A549 (cell line): ENCODE measurements around the gene CDYL. TPM values are rescaled to one million over a fixed set of nuclear protein-coding genes. Genes with fewer than 3 reads are reported as not detected.

ENCODE experiments used
- ATAC-seq, 2 experiments: fragments of 200-7000 bp in 1 of 2; fragments of >200 bp in 1 of 2; cut with Nextera tagmentation in 1 of 2; cut with Tn5 transposase in 1 of 2; 3 replicates each; pipeline versions ENCODE4 v1.8.0 to v1.9.1; 2018 to 2020; ENCODE audit warnings: mild to moderate bottlenecking in 1 of 2, moderate library complexity in 1 of 2
- CTCF ChIA-PET: fragments of 300-600 bp; sonication (Branson Sonifier 250); formaldehyde crosslinking; extraction: SDS; loops from one replicate; lab custom pipeline; 2021; ENCODE audit warnings: antibody characterized with exemption, inconsistent platforms; lab: Yijun Ruan, JAX
- POLR2A ChIA-PET: fragments of 350-600 bp; formaldehyde crosslinking; extraction: SDS; loops from one replicate; lab custom pipeline; 2021; ENCODE audit warnings: antibody characterized with exemption, inconsistent platforms; lab: Yijun Ruan, JAX
- DNase-seq, 2 experiments: peaks; one replicate each; pipeline versions ENCODE4 v3.0.0 to v3.0.0-alpha.2; 2011 to 2016; ENCODE audit warnings: low read depth in 1 of 2, low spot score in 1 of 2
- FAIRE-seq: peaks from 2 replicates; lab custom pipeline; 2011; peaks lifted over from hg19 to GRCh38; lab: Jason Lieb, UNC
- H3K27ac ChIP-seq, 2 experiments: fragments of >200 bp; sonication (Bioruptor Twin); formaldehyde crosslinking; 3 replicates each; pipeline ENCODE4 v1.5.1; 2016 to 2017
- H3K4me1 ChIP-seq: fragments of >200 bp; sonication (Bioruptor Twin); formaldehyde crosslinking; 3 replicates; pipeline ENCODE4 v1.6.1; 2016
- H3K4me2 ChIP-seq: fragments of >200 bp; sonication (Bioruptor Twin); formaldehyde crosslinking; 3 replicates; pipeline ENCODE4 v1.6.1; 2016
- H3K4me3 ChIP-seq: fragments of >200 bp; sonication (Bioruptor Twin); formaldehyde crosslinking; 3 replicates; pipeline ENCODE4 v1.5.1; 2016
- H3K9me3 ChIP-seq: fragments of >200 bp; sonication (Bioruptor Twin); formaldehyde crosslinking; 3 replicates; pipeline ENCODE4 v1.6.1; 2016
- CEBPB ChIP-seq, 2 experiments: fragments of >200 bp in 1 of 2; sonication (Bioruptor Twin) in 1 of 2; formaldehyde crosslinking in 1 of 2; IDR thresholded peaks; 2 replicates each; pipeline ENCODE4 v1.6.1; 2012 to 2016
- EHMT2 ChIP-seq: fragments of 200-600 bp; sonication (generic); IDR thresholded peaks from 2 replicates; pipeline ENCODE4 v1.6.1; 2016; ENCODE audit warnings: antibody characterized with exemption, low read depth, mild to moderate bottlenecking, moderate library complexity
- EP300 ChIP-seq, 2 experiments: fragments of >200 bp; sonication (Bioruptor Twin); formaldehyde crosslinking; IDR thresholded peaks; 2 replicates in 1 of 2; 3 replicates in 1 of 2; pipeline ENCODE4 v1.6.1; 2016 to 2017
- FOSB ChIP-seq: fragments of 250-450 bp; sonication (Bioruptor Pico); IDR thresholded peaks from 2 replicates; pipeline ENCODE4 v1.5.0; 2020; ENCODE audit warnings: mild to moderate bottlenecking, moderate library complexity
- FOXS1 ChIP-seq: fragments of 250-450 bp; sonication (Bioruptor Pico); IDR thresholded peaks from 2 replicates; pipeline ENCODE4 v1.5.0; 2020; ENCODE audit warnings: mild to moderate bottlenecking, moderate library complexity
- HOXB13 ChIP-seq: fragments of 250-450 bp; sonication (Bioruptor Pico); IDR thresholded peaks from 2 replicates; pipeline ENCODE4 v1.5.0; 2020; ENCODE audit warnings: low read depth, mild to moderate bottlenecking, moderate library complexity
- JUN ChIP-seq, 2 experiments: fragments of >200 bp; sonication (Bioruptor Twin); formaldehyde crosslinking; IDR thresholded peaks; 2 replicates in 1 of 2; 3 replicates in 1 of 2; pipeline ENCODE4 v1.6.1; 2016 to 2017
- JUNB ChIP-seq: fragments of >200 bp; sonication (Bioruptor Twin); formaldehyde crosslinking; IDR thresholded peaks from 2 replicates; pipeline ENCODE4 v1.6.1; 2016
- MAZ ChIP-seq: fragments of 150-350 bp; IDR thresholded peaks from 2 replicates; pipeline ENCODE4 v1.6.1; 2014; ENCODE audit warnings: antibody characterized with exemption, low read depth, low read length, borderline replicate concordance
- MYC ChIP-seq: IDR thresholded peaks from 2 replicates; pipeline ENCODE4 v1.6.1; 2012; ENCODE audit warnings: mild to moderate bottlenecking, inconsistent platforms, low read length, improper control_type of control experiment, borderline replicate concordance
- NR3C1 ChIP-seq: fragments of >200 bp; sonication (Bioruptor Twin); formaldehyde crosslinking; IDR thresholded peaks from 3 replicates; pipeline ENCODE4 v1.6.1; 2017
- POLR2A ChIP-seq: IDR thresholded peaks from 2 replicates; pipeline ENCODE4 v1.6.1; 2012; ENCODE audit warnings: mild to moderate bottlenecking, low read length
- RAD21 ChIP-seq, 2 experiments: fragments of >200 bp in 1 of 2; sonication (Bioruptor Twin) in 1 of 2; formaldehyde crosslinking in 1 of 2; IDR thresholded peaks in 1 of 2; conservative IDR thresholded peaks in 1 of 2; 2 replicates in 1 of 2; 3 replicates in 1 of 2; pipeline ENCODE4 v1.6.1; 2012 to 2018; ENCODE audit warnings: inconsistent platforms in 1 of 2
- RCOR1 ChIP-seq: fragments of 150-350 bp; IDR thresholded peaks from 2 replicates; pipeline ENCODE4 v1.6.1; 2014; ENCODE audit warnings: antibody characterized with exemption, low read length, low read depth
- RFX5 ChIP-seq: fragments of 450-650 bp; IDR thresholded peaks from 2 replicates; pipeline ENCODE4 v1.7.1; 2014; ENCODE audit warnings: antibody characterized with exemption, mild to moderate bottlenecking, moderate library complexity
- SMC3 ChIP-seq: fragments of >200 bp; sonication (Bioruptor Twin); formaldehyde crosslinking; IDR thresholded peaks from 3 replicates; pipeline ENCODE4 v1.6.1; 2018; ENCODE audit warnings: inconsistent platforms
- SREBF2 ChIP-seq: fragments of 450-650 bp; IDR thresholded peaks from 2 replicates; pipeline ENCODE4 v1.6.1; 2014; ENCODE audit warnings: mild to moderate bottlenecking, moderate library complexity
- ZNF302 ChIP-seq: fragments of 250-450 bp; sonication (Bioruptor Pico); IDR thresholded peaks from 2 replicates; pipeline ENCODE4 v1.9.0; 2021; ENCODE audit warnings: inconsistent platforms, mild to moderate bottlenecking, moderate library complexity
- ZSCAN20 ChIP-seq: fragments of 250-450 bp; sonication (Bioruptor Pico); IDR thresholded peaks from 2 replicates; pipeline ENCODE4 v1.8.0; 2022; ENCODE audit warnings: mild to moderate bottlenecking, moderate library complexity
- WGBS: methylation state at CpG from one replicate; pipeline ENCODE4 v1.1.6; 2017; ENCODE audit errors: missing lambda C conversion rate; 5-methylcytosine and 5-hydroxymethylcytosine counted together
- polyA plus RNA-seq, 4 experiments: library from polyadenylated mRNA; depleted of rRNA in 3 of 4; stranded (reverse); fragments of >200 nt; fragmentation: RNase III in 1 of 4; extraction: RNeasy Plus Mini Kit Qiagen cat#74134 plus additional on column Dnase treatment in 1 of 4; gene quantifications; 2 replicates in 3 of 4; 3 replicates in 1 of 4; pipeline ENCODE4 v1.2.3, GENCODE V29; 2011 to 2017
- TF ChIP-seq, protein P1 (sequence below): fragments of 200-600 bp; sonication (generic); IDR thresholded peaks from 2 replicates; pipeline ENCODE4 v1.6.1; 2016; ENCODE audit warnings: antibody characterized with exemption, mild to moderate bottlenecking, moderate library complexity
- TF ChIP-seq, protein P2 (sequence below): fragments of >200 bp; sonication (Bioruptor Twin); formaldehyde crosslinking; IDR thresholded peaks from 3 replicates; pipeline ENCODE4 v1.6.1; 2016
- TF ChIP-seq, protein P3 (sequence below): fragments of >200 bp; sonication (Bioruptor Twin); formaldehyde crosslinking; IDR thresholded peaks from 3 replicates; pipeline ENCODE4 v1.5.1; 2016
- TF ChIP-seq, protein P4 (sequence below): IDR thresholded peaks from 2 replicates; pipeline ENCODE4 v1.6.1; 2012; ENCODE audit warnings: low read depth, borderline replicate concordance

The CDYL gene
- polyA plus RNA-seq, 2 of the 4 experiments (the other 2 are of a cell fraction) = 18.6 to 42.7 TPM

DNA sequence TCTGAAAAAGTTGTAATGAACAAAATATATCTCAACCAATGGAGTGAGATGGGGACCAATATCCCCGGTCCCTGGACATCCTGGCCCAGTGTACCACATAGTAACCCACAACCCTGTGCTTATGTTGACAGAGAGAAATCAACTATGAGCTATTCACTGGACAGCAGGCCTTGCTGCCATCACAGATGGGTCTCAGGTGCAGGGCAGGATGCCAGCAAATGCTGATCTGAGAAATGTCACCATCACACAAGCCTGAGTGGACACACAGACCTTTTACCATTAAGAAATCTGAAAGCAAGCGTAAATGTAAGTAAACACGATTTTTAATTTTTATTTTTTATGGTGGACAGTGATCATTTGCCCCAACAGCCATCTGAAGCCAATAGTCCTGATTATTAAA lies 218.5 kb downstream of the CDYL start (continued):
- TF ChIP-seq, protein P1, sequence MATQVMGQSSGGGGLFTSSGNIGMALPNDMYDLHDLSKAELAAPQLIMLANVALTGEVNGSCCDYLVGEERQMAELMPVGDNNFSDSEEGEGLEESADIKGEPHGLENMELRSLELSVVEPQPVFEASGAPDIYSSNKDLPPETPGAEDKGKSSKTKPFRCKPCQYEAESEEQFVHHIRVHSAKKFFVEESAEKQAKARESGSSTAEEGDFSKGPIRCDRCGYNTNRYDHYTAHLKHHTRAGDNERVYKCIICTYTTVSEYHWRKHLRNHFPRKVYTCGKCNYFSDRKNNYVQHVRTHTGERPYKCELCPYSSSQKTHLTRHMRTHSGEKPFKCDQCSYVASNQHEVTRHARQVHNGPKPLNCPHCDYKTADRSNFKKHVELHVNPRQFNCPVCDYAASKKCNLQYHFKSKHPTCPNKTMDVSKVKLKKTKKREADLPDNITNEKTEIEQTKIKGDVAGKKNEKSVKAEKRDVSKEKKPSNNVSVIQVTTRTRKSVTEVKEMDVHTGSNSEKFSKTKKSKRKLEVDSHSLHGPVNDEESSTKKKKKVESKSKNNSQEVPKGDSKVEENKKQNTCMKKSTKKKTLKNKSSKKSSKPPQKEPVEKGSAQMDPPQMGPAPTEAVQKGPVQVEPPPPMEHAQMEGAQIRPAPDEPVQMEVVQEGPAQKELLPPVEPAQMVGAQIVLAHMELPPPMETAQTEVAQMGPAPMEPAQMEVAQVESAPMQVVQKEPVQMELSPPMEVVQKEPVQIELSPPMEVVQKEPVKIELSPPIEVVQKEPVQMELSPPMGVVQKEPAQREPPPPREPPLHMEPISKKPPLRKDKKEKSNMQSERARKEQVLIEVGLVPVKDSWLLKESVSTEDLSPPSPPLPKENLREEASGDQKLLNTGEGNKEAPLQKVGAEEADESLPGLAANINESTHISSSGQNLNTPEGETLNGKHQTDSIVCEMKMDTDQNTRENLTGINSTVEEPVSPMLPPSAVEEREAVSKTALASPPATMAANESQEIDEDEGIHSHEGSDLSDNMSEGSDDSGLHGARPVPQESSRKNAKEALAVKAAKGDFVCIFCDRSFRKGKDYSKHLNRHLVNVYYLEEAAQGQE = no peak

DNA sequence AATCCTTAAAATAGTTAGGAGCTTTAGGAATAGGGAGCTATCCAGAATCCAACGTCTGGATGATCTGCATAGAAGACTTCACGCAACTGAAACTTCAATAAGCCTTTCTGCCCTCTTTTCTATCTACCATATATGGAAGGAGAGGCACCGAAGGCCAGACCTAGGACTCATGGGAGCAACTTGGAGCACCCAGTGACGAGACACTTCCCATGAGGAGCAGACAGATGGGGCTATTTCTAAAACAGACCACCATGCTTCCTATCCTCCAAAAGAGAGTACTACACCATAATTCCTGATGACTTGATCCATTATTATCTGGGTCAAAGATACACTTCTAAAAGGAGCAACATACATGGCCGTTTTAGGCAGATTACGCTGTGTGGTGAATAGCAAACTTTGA lies 221.7 kb downstream of the CDYL start:
- ATAC-seq = no peak
- 74% methylated on average over 6 of the region's 6 CpGs for WGBS
- no peak overlapping the region for H3K27ac ChIP-seq
- no peak for FAIRE-seq
- no peak overlapping the region for H3K4me2 ChIP-seq
- POLR2A ChIA-PET = no interaction called here
- no peak for TF ChIP-seq CEBPB (IDR thresholded peaks at IDR 0.05)
- TF ChIP-seq RAD21 (conservative IDR thresholded peaks at IDR 0.05 in 1 of 2, IDR thresholded peaks at IDR 0.05 in 1 of 2) = no peak
- no peak overlapping the region for H3K4me3 ChIP-seq
- CTCF ChIA-PET = no interaction called here
- H3K9me3 ChIP-seq = no peaks in the 10 kb centered on the region
- DNase-seq = no peak
- no peaks in the 10 kb centered on the region for H3K4me1 ChIP-seq

DNA sequence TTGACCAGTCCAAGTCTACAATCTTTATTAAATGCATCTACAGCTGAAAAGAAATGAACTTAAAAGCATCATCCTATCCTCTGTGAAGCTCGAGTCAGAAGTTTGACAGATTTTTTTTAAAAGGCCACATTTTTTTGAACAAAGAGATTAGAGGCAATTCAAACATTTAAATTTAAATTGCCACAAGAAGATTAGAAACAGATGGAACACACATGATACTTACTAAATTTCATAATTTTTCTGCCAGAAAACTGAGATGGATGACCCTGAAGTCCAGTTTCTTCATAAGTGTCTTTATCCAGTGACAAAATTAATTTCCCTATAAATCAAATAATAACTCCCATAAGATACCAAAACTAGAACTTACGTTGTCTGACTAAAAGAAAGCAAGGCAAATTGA lies 223.4 kb downstream of the CDYL start:
- no peaks in the 10 kb centered on the region for H3K9me3 ChIP-seq
- ChIA-PET CTCF (interaction anchor here (1.5 kb wide), 1 partner anchor 17 kb away, joined by 7 read pairs; no protein-coding TSS in a partner anchor), POLR2A (no interaction called here)
- no peak overlapping the region for H3K4me3 ChIP-seq
- 97% methylated on average over 2 of the region's 2 CpGs for WGBS
- H3K27ac ChIP-seq = no peak overlapping the region
- no peak for TF ChIP-seq RFX5
- TF ChIP-seq NR3C1 = no peak
- no peak for TF ChIP-seq JUNB
- TF ChIP-seq RAD21 (conservative IDR thresholded peaks at IDR 0.05 in 1 of 2, IDR thresholded peaks at IDR 0.05 in 1 of 2) = no peak
- TF ChIP-seq EHMT2 = no peak
- TF ChIP-seq RCOR1 = no peak
- no peak for TF ChIP-seq HOXB13
- no peak for TF ChIP-seq POLR2A
- no peak for TF ChIP-seq EP300 (IDR thresholded peaks at IDR 0.05)
- TF ChIP-seq MAZ = no peak
- TF ChIP-seq SREBF2 = no peak
- H3K4me1 ChIP-seq = peaks cover 2% of the 10 kb centered on the region; the same call in 1 of the 3 replicates
- ATAC-seq = no peak
- no peak for FAIRE-seq
- H3K4me2 ChIP-seq = no peak overlapping the region
- no peak for DNase-seq

DNA sequence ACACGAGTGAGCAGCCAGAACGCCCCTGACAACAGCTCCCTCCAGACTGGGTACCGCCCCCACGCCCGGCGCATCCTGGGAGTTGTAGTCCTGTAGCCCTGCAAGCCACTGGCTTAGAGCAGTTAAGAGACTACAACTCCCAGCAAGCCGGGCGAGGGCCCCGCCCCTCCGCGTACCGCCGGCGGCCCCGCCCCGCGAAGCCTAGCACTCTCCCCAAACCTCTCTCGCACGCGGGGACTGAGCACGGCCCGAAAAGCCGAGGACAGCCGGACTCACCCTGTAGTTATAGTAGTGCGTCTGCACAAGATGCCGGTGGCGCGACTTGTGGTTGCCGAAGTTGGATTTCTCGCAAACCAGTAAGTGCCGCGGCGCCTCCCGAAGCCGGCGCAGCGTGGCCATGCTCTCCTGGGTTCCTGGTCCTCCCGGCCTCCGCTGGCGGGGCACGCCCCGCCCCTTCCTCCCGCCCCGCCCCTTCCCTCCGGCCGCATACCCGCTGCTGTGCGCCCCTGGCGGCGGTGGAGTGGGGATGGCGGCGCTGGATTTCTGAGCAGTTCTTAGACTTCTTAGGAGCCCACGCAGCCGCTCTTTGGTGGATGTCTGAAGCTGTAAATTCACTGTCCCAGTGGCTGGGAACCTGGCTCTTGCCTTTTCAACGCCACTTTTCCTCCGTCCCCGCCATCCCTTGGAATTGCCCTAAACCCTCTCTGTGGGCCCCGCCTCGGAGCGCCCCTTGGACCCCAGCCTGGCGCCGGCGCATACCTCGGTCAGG lies 227.6 kb downstream of the CDYL start, which contains the start of gene RPP40:
Gene RPP40 (minus strand): TSS at position 434 of the 769 bp plus-strand sequence. CDS start 35 bp downstream, at position 399.
- ChIA-PET CTCF (interaction anchor here (0.7 to 1.6 kb wide), 4 partner anchors 9 to 42 kb away, joined by 3 to 6 read pairs (median 4); no protein-coding TSS in a partner anchor), POLR2A (interaction anchor here (0.6 to 1.5 kb wide), 3 partner anchors 26 to 247 kb away, joined by 3 read pairs; no protein-coding TSS in a partner anchor)
- WGBS = 0% methylated on average over 11 of the region's 64 CpGs
- no peaks in the 10 kb centered on the region for H3K9me3 ChIP-seq
- FAIRE-seq = no peak
- DNase-seq = peak; percentile 80 to 94
- peak within 1 kb of the TSS; percentile 86 for H3K4me2 ChIP-seq
- peak; percentile 98 to 99 for ATAC-seq
- peaks cover 4% of the 10 kb centered on the region; the same call in 1 of the 3 replicates for H3K4me1 ChIP-seq
- H3K4me3 ChIP-seq = peak within 1 kb of the TSS; percentile 66
- H3K27ac ChIP-seq = peak within 1 kb of the TSS; percentile 84 to 85
- peak; percentile 31; the same call in 1 of the 3 replicates for TF ChIP-seq SMC3
- TF ChIP-seq, protein P2, sequence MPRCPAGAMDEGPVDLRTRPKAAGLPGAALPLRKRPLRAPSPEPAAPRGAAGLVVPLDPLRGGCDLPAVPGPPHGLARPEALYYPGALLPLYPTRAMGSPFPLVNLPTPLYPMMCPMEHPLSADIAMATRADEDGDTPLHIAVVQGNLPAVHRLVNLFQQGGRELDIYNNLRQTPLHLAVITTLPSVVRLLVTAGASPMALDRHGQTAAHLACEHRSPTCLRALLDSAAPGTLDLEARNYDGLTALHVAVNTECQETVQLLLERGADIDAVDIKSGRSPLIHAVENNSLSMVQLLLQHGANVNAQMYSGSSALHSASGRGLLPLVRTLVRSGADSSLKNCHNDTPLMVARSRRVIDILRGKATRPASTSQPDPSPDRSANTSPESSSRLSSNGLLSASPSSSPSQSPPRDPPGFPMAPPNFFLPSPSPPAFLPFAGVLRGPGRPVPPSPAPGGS = peak; percentile 24; the same call in 1 of the 3 replicates
- TF ChIP-seq, protein P3, sequence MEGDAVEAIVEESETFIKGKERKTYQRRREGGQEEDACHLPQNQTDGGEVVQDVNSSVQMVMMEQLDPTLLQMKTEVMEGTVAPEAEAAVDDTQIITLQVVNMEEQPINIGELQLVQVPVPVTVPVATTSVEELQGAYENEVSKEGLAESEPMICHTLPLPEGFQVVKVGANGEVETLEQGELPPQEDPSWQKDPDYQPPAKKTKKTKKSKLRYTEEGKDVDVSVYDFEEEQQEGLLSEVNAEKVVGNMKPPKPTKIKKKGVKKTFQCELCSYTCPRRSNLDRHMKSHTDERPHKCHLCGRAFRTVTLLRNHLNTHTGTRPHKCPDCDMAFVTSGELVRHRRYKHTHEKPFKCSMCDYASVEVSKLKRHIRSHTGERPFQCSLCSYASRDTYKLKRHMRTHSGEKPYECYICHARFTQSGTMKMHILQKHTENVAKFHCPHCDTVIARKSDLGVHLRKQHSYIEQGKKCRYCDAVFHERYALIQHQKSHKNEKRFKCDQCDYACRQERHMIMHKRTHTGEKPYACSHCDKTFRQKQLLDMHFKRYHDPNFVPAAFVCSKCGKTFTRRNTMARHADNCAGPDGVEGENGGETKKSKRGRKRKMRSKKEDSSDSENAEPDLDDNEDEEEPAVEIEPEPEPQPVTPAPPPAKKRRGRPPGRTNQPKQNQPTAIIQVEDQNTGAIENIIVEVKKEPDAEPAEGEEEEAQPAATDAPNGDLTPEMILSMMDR = peak; percentile 58
- TF ChIP-seq FOSB (CRISPR knock-in tag) = no peak
- TF ChIP-seq MAZ = peak; percentile 17; the same call in 1 of the 2 replicates
- peak; percentile 91 for TF ChIP-seq MYC
- TF ChIP-seq ZSCAN20 (CRISPR knock-in tag) = no peak
- TF ChIP-seq FOXS1 (CRISPR knock-in tag) = no peak
- TF ChIP-seq ZNF302 (CRISPR knock-in tag) = no peak
- peak; percentile 51 for TF ChIP-seq POLR2A
- peak; percentile 67 to 71; a peak in 4 of 5 replicates for TF ChIP-seq JUN (IDR thresholded peaks at IDR 0.05)
- peak in 1 of 2 experiments; percentile 40; a peak in 2 of 5 replicates for TF ChIP-seq RAD21 (conservative IDR thresholded peaks at IDR 0.05 in 1 of 2, IDR thresholded peaks at IDR 0.05 in 1 of 2)
- TF ChIP-seq, protein P4, sequence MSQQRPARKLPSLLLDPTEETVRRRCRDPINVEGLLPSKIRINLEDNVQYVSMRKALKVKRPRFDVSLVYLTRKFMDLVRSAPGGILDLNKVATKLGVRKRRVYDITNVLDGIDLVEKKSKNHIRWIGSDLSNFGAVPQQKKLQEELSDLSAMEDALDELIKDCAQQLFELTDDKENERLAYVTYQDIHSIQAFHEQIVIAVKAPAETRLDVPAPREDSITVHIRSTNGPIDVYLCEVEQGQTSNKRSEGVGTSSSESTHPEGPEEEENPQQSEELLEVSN = peak; percentile 75
